HG03175 (cell line): ENCODE measurements around the gene TMOD1.
"Not testable (repeated sequence)": the region's sequence is repeated elsewhere in the genome, so short reads cannot be mapped to it uniquely, and the experiment has no call there.

Source experiments
- ATAC-seq: cut with Tn5 transposase; IDR thresholded peaks from one replicate; pipeline ENCODE4 v1.9.1; 2021; ENCODE audit warnings: mild to moderate bottlenecking, moderate library complexity; ENCODE audit not compliant: unreplicated experiment

Gene TMOD1

DNA sequence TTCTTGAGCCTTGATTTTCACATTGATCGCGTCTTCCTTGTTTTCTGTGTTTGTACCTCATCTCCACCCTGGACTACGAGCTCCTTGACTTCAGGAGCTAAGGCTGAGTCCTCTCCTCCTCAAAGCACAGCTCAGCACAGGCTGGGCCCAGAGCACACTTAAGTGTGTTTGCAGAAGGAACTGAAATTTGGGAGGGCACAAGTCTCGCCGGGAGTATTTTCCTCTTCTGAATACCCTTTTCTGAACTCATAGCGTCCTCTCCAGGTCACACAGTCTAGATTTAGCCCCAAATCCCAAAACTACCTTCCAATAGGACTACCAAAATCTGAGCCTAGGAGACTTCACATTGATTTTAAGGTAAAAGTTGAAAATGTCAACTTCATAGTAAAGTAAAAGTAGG is 90.1 kb downstream of the TMOD1 start:
- ATAC-seq, result no peak

DNA sequence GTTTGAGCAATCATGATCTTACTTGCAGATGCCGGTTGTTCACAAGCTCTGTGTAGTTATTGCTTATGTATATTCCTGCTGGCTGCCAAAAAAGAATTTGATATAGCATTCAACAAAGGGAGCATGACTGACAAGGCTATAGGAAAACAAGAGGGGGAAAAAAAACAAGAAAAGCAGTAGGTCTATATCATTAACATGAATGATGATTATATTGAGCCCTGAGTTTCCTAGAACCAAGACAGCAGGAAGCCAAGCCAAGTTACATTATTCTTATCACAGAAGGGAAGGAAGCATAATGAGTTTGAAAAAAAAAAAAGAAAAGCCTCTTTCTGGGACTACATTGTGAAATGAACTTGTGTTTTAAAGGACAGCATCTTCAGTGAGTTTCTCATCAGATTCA is 90.7 kb downstream of the TMOD1 start:
- ATAC-seq, result no peak

DNA sequence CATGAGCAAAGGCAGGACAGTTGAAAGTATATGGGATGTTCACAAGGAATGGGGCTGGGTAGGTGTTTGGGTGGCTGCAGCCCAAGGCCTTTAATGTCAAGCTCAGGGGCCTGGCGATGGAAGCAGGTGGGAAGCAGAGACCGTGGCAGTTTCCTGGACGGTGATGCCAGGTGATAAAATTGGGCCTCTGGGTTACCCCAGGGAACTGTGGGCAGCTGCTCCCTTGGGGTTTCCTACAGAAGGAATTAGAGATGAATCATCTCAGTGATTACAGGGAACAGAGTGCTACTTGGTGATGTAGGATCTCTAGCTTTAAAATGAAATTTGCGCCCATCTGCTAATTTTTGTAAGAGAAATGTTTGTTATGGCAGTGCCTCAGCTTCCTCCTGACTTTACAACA is 92.5 kb downstream of the TMOD1 start:
- ATAC-seq, result no peak

DNA sequence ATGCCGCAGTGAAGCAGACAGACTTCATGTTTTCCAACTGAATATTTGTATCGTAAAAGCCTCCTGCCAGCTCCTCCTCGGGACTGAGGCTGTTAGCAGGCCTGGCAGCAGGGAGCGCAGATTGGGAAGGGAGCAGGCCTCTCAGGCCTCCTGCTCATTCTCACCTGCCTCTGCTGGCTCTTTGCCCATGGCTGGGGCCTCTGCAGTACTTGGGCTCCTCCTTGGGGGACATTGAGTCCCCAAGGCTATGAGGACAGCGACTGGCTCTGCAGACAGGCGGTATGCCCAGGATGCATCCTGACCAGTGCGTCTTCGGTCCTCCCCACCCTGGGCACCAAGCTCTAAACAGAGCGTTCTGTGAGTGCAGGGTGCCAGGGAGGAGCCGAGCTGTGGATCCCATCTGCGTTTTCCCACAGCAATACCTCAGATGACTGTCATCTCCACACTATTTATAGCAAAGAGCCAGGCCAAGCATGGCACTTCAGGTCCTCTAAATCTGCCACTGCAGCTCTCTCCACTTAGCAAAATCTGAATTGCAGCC is 93.0 kb downstream of the TMOD1 start:
- no peak for ATAC-seq

DNA sequence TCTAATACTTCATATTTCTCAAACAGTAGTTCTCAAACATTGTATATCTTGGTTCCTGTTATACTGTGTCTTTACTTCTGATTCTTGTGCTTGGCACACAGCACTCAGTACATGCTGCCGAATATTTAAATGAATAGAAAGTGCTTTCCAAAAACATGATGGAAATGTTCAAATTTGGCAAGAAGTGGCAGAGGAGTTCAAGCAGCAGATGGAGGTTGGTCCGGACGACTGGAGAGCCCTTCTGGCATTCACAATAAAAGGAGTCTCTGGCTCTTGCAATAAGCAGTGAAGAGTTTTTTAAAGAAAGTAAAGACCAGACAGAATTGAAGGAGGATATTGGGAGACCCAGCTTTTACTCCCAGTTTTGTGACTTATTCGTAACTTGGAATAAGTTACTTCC is 95.4 kb downstream of the TMOD1 start:
- ATAC-seq, result no peak

DNA sequence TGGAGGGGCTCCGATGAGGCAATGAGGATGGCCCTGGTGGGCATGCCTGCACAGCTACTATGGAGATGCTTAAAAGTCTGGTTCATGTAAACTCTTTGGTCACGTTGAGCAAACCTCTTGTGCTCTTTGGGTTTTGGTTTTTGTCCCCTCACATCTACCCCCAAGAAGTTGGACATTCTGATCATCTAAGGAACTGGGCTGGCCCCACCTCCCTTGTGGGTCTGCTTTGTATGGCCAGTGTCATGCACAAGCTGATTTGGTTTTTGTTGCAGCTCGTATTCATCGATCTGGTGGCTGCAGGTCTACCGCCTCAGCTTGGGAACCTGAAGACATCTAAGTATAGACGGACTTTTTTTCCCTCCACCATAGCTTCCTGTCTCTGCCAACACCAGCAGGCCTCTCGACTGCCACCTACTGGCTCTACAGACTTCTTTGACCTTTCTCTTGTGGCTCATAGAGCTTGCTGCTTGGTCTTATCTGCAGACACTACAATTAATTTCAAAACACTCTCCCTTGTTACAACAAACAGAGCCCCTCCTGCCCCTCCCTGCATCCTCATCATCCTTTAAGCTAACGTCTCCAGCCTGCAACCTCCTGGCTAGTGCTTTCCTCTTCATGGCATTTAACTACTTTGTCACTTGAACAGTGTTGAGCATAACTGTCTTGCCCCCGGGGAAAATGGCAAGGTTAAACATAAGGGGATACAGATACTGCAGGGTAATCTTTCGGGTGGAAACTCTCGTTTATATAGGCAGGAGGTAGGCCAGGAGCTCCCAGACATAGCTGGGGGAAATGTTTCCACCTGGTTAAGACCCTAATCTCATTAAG is 97.2 kb downstream of the TMOD1 start:
- ATAC-seq, result peak; percentile 81

DNA sequence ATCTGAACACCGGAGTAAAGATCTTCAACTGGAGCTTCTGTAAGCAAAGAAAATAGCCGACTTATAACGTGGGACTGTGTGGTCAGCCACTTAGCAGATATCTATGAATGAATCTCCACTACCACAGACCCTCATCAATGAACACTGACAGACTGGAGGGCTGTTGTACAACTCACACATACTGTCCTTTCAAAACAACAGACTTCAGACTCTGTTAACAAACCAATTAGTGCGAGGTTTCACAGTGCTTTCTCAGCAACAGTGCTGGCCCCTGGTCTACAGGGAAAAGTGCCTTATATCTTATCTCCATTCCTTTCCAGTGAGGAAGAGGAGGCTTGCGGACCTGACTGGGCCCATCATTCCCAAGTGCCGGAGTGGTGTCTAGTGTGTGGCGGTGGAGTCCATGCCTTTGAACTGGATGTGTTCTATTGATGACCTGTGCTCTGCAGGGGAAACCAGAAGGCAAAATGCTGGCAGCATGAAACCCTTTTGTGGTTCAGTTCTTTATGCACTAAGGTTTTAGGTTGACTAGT is 97.9 kb downstream of the TMOD1 start:
- no peak for ATAC-seq

DNA sequence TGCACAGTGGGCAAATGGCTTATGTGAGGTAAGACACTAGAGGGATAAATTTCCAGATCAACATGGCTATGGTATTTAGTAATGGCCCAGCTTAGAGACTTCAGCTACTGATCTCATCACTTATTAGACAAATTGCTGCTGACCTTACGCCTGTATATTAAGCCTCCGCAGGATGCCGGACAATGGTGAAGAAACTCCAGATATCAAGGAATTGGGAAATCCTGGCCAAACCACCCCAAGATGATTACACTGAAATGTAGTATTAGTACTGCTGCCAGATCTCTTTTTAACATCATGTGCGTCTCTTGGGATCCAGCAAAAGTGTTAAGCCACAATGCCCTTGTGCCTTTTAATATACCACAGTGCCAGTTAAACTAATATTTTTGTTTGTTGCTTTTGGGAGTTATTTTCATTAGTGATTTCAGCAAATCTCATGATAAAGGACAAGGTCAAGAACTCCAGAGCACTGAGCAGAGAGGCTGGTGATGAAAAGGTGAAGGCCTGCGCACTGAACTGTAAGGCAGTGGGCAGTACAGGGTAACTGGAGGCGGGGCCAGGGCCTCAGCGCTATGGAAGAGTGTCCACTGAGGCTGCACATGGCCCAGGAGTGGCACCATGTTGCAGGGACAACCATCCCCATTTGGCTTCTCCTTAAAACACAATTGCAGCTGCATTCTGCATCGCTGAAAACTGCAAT is 99.2 kb downstream of the TMOD1 start:
- ATAC-seq, result no peak

DNA sequence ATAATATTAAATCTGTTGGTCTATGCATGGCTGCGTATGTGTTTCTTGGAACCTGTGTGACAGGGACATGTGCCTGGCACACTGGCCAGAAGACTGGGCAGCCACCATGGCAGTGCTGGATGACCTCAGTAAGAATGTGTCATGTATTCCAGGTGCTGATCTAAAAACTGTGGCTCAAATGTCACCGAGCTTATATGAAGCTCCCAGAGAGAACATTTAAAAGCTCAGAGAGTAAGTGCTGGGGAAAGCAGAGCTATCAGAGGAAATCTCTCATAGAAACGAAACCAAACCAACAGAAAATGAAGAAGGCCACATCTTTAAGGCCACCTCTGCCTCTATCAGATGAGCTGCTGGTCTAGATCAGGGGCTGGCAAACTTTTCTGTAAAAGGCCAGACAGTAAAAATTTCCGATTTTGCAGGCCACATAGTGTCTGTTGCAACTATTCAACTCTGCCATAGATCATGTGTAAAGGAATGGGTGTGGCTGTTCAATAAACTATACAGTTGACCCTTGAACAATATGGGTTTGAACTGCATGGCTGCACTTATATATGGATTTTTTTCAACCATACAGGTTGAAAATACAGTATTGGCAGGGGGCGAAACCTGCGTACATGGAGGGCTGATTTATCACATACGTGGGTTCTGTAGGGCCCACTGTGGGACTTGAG is 99.9 kb downstream of the TMOD1 start:
- no peak for ATAC-seq

DNA sequence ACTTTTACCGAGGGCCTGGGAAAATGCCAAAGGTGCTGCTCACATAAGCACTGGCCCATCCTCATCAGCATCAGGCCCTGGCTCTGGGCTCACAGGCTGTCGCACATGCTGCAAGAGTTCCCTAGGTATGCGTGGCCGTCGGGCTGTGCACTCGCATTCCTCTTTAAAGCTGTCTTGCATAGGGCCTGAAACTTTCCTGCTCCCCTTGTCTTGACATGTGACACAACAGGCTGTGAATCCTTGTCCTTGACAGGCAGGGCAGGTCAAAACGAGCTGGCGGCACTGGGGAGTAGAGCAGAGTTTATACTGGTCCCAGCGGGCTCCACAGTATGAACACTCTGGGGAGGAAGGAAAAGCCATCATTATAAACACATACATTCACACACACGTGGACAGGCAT is 101.0 kb downstream of the TMOD1 start:
- ATAC-seq, result no peak

DNA sequence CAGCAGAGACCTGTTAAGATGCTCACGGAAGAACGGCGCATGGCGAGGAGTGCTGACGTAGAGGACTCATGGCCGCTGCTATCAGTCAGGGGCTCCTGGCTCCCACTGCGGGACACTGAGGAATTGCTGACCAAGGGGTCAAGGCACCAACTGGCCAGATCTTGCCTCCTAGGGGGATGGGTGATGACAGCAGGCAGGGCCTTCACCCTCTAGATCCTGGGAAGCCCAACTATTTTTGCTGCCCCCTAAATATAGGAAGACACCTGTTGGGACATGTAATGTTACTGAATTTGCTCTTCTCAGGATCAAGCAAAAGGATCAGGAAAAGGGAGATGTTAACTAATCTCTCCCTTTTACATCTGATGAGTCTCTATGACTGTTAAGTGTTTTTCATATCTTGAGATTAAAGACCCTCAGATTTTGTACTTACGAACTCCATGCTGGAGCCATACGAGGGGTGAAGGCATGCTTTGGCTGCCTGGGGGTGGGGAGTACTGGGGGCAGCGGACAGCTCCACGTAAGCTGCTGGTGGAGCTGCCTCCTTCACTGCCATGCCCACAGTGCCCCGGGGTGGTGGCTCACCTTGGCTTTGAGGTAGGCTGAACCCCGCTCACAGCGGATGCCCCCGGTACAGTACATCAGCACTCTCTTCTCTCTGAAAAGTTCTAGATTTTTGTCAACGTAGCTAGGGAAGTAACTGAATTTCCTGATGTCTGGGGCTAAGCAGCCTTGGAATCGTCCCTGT is 103.6 kb downstream of the TMOD1 start:
- no peak for ATAC-seq

DNA sequence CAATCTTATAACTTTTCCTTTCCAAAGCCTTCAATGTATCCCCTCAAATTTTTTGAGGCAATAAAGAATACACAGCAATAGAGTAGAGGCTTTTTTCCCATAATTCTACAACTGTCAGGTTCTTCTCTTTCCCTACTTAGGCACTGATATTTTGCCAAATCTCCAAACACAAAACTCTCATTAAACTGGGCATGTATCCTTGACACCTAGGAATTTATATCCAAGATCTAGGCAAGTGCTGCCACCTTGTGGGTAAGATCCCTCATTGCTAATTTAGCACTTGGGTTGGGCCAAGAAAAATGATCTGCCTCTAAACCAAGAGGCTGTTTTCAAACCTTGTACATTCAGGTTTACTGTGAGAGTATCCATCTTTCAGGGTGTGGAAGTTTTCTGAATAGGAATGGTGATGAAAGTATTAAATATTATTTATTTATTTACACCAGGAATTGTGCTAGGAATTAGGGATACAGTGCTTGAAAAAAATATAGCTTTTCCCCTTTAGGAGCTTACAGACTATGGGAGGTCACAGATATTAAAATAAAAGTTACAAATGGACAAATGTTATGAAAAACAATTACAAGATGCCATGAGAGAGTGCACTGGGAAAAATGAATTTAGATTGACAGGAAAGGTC is 114.1 kb downstream of the TMOD1 start:
- no peak for ATAC-seq

DNA sequence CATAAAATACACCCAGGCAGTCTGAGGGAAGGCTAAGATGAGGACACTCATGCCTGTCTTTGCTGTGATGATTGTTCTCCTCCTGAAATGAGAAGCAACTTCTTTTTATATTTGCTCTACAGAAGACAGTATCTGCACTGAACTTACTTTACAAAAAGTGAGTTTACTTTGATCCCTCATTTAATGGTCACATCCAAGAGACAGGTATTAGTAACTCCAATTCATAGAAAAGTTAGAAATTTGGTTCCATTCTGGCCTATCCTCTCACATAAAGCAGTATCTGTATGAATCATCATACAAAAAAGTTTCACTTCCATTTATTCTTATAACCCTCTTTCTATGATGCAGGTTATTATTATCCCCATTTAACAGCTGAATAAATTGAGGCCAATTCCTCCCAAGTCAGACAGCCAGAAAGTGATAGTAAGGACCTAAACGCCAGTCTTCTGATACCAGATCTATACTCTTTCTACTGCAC is 116.5 kb downstream of the TMOD1 start:
- ATAC-seq, result no peak

DNA sequence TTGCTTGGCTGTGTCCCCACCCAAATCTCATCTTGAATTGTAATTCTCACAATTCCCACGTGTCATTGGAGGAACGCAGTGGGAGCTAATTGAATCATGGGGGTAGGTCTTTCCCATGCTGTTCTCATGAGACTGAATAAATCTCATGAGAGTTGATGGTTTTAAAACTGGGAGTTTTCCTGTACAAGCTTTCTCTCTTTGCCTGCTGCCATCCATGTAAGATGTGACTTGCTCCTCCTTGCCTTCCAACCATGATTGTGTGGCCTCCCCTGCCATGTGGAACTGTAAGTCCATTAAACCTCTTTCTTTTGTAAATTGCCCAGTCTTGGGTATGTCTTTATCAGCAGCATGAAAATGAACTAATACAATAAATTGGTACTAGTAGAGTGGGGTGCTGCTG is 118.6 kb downstream of the TMOD1 start:
- ATAC-seq, result not testable (repeated sequence)

DNA sequence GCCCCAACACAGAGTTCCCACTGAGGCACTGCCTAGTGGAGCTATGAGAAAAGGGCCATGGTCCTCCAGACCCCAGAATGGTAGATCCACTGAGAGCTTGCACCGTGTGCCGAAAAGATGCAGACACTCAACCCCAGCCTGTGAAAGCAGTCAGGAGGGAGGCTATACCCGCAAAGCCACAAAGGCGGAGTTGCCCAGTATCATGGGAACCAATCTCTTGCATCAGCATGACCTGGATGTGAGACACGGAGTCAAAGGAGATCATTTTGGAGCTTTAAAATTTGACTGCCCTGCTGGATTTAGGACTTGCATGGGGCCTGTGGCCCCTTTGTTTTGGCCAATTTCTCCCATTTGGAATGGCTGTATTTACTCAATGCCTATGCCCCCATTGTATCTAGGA is 121.0 kb downstream of the TMOD1 start:
- not testable (repeated sequence) for ATAC-seq

DNA sequence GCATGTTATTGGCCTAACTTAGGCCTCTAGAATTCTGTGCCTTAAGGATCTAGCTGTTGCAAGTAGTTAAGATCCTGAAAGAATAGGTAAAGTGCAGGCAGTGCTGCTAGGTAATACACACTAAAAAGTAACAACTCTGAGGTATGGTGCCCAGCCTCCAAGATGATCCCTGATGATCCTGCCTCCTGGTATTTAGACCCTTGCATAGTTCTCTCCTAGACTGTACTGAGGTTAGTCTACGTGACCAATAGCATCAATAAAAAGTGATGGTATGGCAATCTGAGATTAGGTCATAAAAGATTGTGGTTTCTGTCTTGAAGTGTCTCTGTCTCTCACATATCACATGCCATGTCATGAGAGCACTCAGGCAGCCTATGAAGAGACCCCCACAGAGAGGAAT is 122.5 kb downstream of the TMOD1 start:
- no peak for ATAC-seq

DNA sequence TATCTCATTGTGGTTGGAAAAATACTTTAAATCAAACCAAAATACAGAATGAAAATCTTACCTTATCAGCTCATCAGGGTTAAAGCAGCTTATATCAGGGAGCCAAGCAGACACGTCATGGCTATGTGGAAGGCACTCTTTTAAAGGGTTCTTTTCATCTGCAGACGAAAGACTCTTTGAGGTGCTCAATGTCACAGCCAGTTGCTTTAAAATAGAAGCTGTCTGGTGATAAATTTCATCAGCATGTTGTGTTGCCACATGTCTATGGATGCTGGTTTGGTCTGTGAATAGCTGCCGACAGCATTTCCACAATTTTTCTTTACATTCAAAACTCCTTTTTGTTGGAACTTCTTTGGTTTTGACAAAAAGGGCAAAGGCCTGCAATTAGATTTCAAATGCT is 124.2 kb downstream of the TMOD1 start:
- ATAC-seq, result no peak

DNA sequence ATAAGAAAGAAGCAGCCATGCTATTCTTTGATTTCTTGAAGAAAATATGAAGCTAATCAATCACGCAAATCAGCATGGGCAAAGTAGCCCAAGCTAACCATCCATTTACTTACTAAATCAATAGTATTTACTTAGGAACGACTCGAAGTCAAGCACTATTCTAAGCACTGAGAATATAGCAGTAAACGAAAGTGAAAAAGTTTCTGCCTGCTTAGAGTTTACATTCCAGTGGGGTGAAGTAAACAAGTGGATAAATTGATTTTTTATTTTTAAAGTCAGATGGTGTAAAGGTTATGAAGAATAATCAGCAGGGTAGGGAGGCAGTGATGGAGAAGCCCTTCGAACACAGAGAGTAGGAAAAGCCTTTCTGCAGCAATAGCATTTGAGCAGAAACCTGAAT is 126.2 kb downstream of the TMOD1 start:
- no peak for ATAC-seq

DNA sequence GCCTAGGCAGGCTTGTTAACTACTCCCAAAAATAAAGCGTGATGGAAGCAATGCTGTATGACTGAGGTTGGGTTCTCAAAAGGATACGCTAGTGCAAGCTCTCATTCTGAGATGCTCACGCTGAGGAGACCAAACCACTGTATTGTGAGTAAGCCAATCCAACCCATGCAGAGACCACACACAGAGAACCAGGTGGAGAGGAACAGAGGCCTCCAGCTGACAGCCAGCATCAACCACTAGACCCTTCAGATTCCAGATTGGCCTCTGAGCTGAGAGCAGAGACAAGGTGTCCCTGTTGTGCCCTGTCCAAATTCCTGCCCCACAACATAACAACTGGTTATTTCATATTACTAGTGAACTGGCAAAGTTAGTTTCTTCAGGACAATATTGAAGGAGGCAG is 127.2 kb downstream of the TMOD1 start:
- no peak for ATAC-seq

DNA sequence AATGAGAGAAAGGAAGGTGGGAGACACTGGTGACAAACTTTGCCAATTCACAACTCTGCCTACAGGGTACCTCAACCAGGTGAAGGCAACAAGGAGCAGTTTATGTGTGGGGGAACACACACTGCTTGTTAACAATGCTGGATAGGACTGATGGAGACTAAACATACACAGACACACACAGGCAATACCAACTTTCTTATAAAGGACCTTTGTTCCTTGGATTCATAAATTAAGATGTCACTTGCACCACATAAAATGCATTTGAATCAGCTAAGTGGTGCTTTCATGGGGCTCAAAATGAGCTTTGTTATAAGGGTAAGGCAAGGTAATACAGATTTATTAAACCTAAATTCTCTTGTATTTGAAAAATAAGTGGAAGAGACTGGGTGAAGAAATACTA is 127.7 kb downstream of the TMOD1 start:
- no peak for ATAC-seq
